Activated gamma-delta T cell treated with Interleukin-2 at 50 U/mL for 16 hours (primary cell): Measurements from ENCODE around the gene ZNF93.
A peak's percentile ranks its signal among the peaks of the same experiment; 100 is the strongest.
"Not testable (repeated sequence)": the region's sequence is repeated elsewhere in the genome, so short reads cannot be mapped to it uniquely, and the experiment has no call there.

Experiments used
- DNase-seq: peaks from one replicate; pipeline ENCODE4 v3.0.0-alpha.2; 2020

The ZNF93 gene

DNA sequence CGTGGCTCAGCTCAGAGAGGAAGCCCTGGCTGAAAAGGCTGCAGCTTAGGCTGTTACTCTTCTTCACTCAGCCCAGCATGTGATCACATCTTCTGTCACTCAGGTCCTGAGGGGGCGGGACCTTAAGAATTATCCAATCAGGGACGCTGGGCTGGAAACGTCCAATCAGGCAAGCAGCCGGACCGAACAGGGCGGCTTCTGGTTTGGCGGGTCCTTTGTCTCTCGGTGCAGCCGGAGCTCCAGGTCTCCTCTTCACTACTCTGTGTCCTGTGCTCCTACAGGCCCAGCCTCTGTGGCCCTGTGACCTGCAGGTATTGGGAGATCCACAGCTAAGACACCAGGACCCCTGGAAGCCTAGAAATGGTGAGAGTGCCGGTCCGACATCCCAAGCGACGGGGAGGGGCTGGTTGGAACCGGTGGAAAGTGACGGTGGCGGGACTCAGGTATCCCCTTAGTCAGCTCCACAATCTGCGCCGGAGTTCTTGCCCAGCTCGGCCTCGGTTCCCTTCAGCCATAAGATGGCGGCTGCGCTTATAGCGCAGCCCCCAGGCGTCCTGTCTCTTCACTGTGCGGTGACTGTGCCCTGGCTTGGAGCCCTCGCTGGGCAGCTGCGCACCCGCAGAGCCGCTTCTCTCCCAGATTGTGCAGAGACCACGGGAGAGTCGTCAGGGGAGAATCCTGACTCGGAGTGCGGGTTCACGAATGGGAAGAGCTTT lies at the start of gene ZNF93:
Gene ZNF93 (plus strand): TSS at position 218 of the 716 bp plus-strand sequence. CDS start 143 bp downstream, at position 361.
- DNase-seq: peak; percentile 92

DNA sequence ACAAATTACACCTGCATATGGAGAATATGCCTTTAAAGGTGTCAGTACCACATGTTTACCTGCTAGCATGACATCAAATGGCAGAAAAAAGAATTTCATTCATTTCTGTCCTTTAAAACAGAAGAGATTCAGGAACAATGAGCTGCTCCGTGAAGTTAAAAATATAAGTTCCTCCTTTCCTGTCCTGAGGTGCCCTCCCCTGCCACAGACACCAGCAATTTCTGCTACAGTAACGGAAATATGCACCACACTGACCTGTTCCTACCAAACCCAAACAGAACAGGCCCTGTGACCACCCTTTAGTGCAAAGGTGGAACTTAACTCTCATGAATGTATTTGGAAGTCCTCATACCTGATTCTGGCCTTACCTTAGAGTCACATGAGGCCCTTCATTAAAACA lies 49.0 kb upstream of the ZNF93 start:
- not testable (repeated sequence) for DNase-seq

DNA sequence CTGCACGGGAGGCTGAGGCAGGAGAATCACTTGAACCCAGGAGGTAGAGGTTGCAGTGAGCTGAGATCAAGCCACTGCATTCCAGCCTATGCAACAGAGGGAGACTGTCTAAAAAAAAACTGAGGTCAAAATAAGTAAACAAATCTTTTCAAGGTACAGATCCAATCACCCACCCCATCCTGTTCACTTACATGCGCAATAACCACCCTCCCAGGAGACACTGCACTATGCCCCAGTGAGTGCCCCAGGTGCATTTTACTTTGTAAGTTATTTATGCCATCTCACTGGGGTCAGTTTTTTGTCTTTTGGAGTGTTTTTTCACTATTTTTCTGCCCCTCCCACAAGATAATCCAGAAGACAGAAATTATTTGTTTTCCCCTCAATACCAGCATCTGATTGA lies 42.0 kb upstream of the ZNF93 start:
- no peak for DNase-seq

DNA sequence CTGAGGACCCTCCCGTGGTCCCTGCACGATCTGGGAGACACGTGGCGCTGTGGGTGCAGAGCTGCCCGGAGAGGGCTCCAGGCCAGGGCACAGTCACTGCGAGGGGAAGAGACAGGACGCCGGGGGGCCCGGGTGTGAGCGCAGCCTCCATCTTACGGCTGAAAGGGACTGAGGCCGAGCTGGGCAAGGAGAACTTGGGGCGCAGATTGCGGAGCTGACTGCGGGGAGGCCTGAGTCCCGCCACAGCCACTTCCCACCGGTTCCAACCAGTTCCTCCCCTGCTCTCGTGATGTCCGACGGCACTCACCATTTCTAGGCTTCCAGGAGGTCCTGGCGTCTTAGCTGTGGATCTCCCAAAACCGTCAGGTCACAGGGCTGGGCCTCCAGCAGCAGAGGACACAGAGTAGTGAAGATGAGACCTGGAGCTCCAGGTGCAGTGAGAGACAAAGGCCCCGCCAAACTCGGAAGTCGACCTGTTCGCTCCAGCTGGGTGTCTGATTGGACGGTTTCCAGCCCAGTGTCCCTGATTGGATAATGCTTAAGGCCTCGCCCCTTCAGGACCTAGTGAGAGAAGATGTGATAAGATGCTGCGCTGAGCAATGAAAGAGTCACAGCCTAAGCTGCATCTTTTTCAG lies 39.9 kb upstream of the ZNF93 start:
- peak; percentile 54 for DNase-seq

DNA sequence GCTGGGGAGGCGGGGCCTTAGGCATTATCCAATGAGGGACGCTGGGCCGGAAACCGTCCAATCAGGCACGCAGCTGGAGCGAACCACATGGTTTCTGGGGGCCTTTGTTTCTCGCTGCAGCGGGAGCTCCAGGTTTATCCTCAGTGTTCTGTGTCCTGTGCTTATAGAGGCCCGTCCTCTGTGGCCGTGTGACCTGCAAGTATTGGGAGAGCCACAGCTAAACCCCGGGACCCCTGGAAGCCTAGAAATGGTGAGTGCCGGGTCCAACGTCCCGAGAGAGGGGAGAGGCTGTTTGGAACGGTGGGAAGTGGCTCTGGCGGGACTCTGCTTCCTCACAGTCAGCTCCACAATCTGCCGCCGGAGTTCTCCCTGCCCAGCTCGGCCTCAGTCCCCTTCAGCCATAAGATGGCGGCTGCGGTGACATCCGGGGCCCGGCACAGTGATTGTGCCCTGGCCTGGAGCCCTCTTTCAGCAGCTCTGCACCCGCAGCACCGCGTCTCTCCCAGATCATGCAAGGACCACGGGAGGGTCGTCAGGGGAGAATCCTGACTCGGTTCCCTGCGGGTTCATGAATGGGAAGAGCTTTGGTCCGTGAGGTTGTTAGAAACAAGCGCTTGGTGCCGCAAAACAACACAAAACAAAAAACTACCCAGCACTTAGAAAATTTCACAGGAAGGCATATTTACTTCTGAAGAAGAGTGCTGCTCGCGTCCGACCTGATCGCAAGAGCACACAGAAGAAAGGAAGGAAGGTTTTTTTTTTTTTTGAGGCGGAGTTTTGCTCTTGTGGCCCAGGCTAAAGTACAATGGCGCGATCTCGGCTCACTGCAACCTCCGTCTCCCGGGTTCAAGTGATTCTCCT lies 34.8 kb upstream of the ZNF93 start, which contains the start of gene ZNF253:
Gene ZNF253 (plus strand): TSS at position 133 of the 861 bp plus-strand sequence. CDS start 115 bp downstream, at position 248.
- peak; percentile 96 for DNase-seq

DNA sequence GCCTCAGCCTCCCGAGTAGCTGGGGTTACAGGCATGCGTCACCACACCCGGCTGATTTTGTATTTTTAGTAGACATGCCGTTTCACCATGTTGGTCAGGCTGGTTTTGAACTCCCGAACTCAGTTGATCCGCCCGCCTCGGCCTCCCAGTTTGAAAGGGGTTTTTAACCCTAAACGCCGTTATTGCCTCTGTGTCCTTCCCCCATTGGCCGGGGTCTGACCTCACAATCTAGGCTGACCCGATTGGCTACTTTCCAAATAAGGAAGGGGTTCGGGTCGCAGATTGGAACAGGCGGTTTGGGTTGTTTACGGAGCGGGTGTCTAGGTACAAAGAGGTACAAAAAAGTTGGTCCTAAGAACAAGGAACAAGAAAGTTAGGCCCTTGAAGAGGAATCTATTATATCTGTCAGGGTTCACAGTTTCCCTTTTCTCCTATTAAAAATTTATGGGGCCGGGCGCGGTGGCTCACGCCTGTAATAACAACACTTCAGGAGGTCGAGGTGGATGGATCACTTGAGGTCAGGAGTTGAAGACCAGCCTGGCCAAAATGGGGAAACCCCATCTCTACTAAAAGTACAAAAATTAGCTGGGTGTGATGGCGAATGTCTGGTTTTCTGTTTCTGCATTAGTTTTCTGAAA lies 34.0 kb upstream of the ZNF93 start:
- no peak for DNase-seq

DNA sequence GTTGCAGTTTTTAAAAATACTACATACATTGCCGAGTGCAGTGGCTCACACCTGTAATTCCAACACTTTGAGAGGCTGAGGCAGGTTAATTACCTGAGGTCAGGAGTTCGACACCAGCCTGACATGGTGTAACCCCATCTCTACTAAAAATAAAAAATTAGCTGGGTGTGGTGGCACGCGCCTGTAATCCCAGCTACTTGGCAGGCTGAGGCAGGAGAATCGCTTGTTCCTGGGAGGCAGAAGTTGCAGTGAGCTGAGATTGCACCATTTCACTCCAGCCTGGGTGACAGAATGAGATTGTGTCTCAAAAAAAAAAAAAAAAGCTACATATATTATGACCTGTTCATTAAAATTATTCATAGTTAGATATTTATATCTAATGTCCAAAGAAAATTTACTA lies 30.7 kb upstream of the ZNF93 start:
- DNase-seq: not testable (repeated sequence)

DNA sequence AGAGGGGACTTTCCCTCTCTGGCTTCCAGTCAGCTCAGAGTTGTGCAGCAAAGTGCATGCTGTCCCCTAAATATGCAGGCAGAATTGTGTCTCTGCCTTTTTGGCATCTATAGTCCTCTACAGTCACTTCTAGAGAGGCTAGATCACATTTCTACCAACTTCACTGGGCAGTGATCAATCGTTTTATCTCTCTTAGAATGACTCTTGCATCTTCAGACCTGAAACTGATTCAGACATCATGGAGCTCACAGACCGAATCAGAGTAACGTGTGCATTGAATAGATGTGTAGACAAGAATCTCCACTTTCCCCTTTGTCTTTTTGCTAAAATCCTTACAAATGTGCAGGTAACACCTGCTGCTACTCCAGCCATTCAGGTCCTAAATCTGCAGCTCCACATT lies 28.8 kb upstream of the ZNF93 start:
- no peak for DNase-seq

DNA sequence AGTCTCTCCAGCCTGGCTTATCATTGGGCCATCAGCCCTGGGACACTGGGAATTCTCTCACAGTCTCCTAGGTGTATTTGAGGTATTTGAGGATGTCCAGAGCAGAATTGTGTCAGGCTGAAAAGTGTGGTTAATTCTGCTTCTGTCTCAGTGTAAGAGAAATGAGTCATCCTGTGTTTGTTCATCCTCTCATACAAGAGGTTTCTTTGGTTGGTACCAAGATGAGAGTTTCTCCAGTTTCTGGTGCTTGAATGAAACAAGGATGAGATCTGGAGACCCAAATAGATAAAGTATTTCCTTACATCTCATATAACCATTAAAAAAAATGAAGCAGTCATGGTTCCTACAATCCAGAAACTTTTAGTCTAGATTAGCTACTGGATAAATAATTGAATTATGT lies 27.4 kb upstream of the ZNF93 start:
- no peak for DNase-seq

DNA sequence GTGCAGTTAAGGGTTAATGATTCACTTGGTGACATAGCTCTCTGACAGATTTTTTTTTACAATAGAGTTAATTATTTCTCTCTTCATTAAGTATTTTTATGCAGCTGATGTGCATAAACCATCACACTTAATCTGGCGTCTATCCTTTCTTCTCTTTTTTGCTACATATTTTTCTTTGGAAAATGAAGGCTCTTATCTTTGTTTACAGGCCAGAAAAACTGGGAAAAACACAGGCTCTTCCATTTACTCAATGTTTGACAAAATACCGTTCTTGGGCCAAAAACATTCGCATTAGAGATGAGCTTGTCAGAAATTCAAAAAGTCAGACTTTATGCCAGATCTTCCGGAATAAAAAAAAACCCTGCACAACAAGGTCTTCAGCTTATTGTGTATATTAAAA lies 23.0 kb upstream of the ZNF93 start:
- DNase-seq: no peak

DNA sequence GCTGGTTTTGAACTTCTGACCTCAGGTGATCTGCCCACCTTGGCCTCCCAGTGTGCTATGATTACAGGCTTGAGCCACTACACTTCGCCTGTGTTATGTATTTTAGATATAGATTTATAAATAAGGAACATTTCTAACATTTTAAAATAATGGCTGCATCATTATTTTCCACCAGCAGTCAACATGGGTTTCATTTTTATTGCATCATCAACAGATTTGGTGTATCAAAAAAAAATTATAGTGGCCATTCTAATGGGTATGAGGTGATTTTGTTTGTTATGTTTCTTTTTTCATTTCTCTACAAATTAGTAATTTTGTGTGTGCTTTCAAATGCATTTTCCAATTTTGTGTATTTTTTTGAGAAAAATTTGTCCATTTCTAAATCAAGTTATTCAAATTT lies 16.2 kb upstream of the ZNF93 start:
- no peak for DNase-seq

DNA sequence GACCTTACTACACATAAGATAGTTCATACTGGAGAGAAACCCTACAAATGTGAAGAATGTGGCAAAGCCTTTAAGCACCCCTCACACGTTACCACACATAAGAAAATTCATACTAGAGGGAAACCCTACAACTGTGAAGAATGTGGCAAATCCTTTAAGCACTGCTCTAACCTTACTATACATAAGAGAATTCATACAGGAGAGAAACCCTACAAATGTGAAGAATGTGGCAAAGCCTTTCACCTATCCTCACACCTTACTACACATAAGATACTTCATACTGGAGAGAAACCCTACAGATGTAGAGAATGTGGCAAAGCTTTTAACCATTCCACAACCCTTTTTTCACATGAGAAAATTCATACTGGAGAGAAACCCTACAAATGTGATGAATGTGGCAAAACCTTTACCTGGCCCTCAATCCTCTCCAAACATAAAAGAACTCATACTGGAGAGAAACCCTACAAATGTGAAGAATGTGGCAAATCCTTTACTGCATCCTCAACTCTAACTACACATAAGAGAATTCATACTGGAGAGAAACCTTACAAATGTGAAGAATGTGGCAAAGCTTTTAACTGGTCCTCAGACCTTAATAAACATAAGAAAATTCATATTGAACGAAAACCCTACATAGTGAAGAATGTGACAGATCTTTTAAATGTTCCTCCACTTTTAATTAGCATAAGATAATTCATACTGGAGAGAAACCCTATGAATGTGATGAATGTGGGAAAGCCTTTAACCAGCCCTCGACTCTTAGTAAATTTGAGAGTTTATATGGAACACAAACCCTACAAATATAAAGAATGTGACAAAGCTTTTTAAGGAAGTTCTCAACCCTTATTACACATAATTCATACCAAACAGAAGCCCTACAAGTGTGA lies 8.4 kb upstream of the ZNF93 start:
- not testable (repeated sequence) for DNase-seq

DNA sequence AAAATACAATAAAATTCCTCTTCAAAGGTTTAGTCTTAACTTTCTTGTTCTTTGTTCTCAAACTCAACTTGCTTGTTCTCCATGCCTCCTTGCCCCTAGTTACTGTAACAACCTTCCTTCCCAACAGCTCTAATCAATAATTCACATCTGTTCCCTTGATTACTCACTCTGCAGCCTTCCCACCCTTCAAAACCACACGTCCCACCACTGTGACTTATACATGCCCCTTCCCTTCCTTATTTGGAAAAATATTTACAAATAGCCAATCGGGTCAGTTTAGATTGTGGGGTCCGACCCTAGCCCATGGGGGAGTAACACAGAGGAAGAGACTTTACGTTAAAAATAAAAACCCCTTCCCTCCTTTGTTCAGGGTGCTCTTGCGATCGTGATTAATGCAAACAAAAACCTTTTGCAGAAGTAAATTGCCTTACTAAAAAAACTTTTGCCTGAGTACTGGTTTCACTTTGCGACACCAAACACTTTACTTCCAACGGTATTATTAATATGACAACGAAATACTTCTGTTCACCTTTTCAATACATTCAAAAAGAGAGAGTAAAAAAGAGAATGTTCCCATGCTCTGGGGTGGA lies 512 bp upstream of the ZNF93 start:
- DNase-seq: no peak

DNA sequence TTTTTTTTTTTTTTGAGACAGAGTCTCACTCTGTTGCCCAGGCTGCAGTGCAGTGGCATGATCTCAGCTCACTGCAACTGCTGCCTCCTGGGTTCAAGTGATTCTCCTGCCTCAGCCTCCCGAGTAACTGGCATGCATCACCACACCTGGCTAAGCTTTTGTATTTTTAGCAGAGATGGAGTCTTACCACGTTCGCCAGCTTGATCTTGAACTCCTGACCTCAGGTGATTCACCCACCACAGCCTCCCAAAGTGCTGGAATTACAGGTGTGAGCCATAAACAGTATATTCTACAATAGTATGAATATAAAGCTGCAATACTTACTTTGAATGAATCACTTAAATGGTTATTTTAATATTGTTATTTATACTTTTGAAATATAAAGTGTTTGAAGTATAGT lies 6.8 kb downstream of the ZNF93 start:
- not testable (repeated sequence) for DNase-seq

DNA sequence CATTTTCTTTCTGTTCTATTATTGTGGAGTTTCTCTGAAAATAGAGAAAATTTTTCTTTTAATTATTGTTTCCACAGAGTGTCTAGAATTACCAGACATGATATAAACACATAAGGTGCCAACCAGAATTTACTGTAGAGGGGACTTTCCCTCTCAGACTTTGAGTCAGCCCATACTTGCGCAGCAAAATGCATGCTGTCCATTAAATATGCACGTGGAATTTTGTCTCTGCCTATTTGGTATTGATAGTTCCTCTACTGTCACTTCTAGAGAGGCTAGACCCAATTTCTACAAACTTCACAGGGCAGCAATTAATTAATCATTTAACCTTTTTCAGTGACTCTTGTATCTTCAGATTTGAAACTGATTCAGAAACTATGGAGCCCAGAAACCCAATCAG lies 8.9 kb downstream of the ZNF93 start:
- no peak for DNase-seq

DNA sequence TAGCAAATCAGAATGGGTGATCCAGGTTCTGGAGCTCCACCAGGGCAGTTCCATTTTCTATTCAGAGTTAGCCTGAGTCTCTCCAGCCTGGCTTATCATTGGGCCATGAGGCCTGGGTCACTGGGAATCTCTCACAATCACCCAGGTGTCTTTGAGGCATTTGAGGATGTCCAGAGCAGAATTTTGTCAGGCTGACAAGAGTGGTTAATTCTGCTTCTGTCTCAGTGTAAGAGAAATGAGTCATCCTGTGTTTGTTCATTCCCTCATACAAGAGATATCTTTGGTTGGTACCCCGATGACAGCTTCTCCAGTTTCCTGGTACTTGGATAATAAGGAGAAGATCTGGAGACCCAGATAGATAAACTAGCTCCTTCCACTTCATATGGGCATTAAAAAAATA lies 10.4 kb downstream of the ZNF93 start:
- no peak for DNase-seq

DNA sequence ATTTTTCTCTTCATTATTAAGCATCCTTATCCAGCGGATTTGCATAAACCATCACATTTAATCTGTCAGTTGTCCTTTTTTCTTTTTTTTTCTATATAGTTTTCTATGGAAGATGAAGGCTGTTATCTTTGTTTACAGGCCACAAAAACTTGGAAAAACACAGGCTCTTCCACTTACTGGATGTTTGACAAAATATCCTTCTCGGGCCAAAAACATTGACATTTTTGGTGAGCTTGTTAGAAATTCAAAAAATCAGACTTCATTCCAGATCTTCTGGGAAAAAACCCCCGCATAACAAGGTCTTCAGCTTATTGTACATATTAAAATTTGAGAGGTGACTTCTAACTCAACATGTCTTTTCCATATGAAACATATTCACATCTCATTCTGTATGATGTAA lies 13.8 kb downstream of the ZNF93 start:
- no peak for DNase-seq

DNA sequence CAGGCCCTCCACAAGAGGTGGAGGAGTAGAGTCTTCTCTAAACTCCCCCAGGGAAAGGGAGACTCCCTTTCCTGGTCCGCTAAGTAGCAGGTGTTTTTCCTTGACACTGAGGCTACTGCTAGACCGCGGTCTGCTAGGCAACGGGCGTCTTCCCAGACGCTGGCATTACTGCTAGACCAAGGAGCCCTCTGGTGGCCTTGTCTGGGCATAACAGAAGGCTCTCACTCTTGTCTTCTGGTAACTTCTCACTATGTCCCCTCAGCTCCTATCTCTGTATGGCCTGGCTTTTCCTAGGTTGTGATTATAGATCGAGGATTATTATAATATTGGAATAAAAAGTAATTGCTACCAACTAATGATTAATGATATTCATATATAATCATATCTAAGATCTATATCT lies 29.7 kb downstream of the ZNF93 start:
- peak; percentile 22 for DNase-seq

DNA sequence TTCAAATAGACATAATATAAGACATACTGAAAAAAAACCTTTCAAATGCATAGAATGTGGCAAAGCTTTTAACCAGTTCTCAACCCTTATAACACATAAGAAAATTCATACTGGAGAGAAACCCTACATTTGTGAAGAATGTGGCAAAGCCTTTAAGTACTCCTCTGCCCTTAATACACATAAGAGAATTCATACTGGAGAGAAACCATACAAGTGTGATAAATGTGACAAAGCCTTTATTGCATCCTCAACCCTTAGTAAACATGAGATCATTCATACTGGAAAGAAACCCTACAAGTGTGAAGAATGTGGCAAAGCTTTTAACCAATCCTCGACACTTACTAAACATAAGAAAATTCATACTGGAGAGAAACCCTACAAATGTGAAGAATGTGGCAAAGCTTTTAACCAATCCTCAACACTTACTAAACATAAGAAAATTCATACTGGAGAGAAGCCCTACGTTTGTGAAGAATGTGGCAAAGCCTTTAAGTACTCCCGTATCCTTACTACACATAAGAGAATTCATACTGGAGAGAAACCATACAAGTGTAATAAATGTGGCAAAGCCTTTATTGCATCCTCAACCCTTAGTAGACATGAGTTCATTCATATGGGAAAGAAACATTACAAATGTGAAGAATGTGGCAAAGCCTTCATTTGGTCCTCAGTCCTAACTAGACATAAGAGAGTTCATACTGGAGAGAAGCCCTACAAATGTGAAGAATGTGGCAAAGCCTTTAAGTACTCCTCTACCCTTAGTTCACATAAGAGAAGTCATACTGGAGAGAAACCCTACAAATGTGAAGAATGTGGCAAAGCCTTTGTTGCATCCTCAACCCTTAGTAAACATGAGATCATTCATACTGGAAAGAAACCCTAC lies 32.9 kb downstream of the ZNF93 start:
- DNase-seq: not testable (repeated sequence)

DNA sequence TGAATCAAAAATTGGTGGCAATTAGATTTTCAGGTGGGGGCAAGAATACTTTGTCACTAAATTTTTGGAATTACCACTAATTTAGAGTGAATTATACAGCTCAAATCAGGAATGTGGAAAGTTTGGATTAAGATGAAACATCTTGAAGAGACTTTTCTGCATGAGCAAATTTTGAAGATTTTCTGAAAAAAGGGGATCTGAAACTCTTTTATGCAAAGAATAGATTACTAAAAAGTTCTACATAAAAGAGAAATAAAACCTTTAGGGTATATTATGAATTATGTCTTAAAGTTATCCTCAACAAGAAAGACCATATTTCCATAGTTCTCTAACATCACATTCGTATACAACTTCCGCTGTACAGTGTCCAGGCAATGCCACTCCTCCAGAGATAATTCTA lies 36.7 kb downstream of the ZNF93 start:
- DNase-seq: no peak

DNA sequence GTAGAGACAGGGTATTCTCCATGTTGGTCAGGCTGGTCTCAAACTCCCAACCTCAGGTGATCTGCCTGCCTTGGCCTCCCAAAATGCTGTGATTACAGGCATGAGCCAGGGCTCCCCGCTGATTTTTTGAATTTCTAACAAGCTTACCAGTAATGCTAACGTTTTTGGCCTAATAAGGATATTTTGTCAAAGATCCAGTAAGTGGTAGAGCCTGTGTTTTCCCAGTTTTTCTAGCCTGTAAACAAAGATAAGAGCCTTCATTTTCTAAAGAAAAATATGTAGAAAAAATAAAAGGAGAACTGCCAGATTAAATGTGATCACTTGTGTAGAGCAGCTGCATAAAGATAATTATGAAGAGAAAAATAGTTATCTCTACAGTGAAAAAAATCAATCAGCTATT lies 37.7 kb downstream of the ZNF93 start:
- no peak for DNase-seq
